HG02852 (cell line): Measurements from ENCODE around the gene FADD.
"Not testable (repeated sequence)": the region's sequence is repeated elsewhere in the genome, so short reads cannot be mapped to it uniquely, and the experiment has no call there.

ENCODE experiments used
- ATAC-seq: cut with Tn5 transposase; IDR thresholded peaks from one replicate; pipeline ENCODE4 v1.9.1; 2021; ENCODE audit warnings: mild to moderate bottlenecking, moderate library complexity; ENCODE audit not compliant: unreplicated experiment

FADD gene

GRCh38 chr11:70180906-70181305 lies 22.2 kb upstream of the FADD start:
- no peak for ATAC-seq

DNA sequence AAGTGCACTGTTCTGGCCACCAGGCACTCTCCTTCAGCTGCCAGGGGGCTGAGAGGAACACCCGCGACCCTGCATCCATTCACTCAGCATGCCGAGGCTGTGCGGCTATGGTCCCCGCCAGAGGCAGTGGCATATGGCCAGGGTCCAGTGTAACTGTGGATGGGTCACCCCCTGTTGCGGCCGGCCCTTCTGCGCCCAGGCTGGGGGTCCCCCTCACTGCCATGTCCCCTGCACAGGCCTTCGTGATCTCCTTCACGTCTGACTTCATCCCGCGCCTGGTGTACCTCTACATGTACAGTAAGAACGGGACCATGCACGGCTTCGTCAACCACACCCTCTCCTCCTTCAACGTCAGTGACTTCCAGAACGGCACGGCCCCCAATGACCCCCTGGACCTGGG lies 20.8 kb upstream of the FADD start:
- ATAC-seq: no peak

GRCh38 chr11:70183032-70183431 lies 20.1 kb upstream of the FADD start:
- no peak for ATAC-seq

GRCh38 chr11:70183483-70184176 lies 19.5 kb upstream of the FADD start:
- no peak for ATAC-seq

DNA sequence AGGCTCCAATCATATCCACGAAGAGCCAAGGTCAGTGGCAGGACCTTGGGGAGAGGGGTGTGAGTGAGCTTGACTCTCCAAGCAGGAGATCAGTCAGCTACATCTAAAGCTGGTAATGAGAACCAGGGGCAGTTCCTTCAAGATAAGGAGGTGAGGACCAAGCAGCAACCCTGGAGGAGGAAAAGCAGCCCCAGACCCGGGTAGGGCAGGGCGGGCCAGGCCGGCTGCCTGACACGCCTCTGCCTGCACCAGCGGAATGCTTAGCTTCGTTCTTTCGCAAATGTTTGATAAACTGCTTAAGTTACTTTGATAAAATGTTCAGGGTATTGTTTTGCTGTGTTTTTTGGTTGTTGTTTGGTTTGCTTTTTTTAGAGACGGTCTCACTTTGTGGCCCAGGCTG lies 18.7 kb upstream of the FADD start:
- ATAC-seq: no peak

DNA sequence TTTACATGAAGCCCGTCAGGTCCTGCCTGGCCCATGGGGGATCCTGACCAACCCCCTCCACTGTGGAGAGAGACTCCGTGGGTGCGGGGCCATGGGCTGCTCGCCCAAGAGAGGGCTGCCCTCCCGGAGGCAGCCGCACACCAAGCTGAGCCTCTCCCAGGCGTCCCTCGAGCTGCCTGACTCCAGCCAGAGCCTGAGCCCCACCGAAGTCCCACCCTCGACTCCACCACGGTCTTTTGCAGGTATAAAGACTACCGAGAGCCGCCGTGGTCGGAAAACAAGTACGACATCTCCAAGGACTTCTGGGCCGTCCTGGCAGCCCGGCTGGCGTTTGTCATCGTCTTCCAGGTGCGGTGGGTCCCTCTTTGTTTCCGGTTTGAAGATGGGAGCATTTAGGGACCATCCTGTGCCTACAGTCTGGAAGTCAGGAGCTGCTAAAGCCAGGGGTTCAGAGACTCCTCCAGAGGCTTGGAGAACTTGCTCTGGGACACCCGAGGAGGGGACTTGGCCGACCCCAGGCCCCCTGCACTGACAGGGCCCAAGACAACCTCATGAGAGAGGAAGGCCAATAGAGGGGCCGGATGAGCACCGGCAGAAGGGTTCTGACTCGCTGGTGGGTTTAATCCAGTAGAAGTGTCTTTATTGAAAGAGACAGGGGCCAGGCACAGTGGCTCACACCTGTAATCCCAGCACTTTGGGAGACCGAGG lies 17.6 kb upstream of the FADD start:
- ATAC-seq: no peak

- ATAC-seq: no peak
These were observed 16.7 kb upstream of the FADD start for GRCh38 chr11:70186420-70186819.

GRCh38 chr11:70186936-70187335 lies 16.2 kb upstream of the FADD start:
- no peak for ATAC-seq

GRCh38 chr11:70187771-70188170 lies 15.3 kb upstream of the FADD start:
- no peak for ATAC-seq

- no peak for ATAC-seq
These were observed 13.5 kb upstream of the FADD start for GRCh38 chr11:70189622-70190021.

- ATAC-seq: no peak
These were observed 11.5 kb upstream of the FADD start for GRCh38 chr11:70191495-70192140.

GRCh38 chr11:70192666-70193410 lies 10.3 kb upstream of the FADD start:
- no peak for ATAC-seq

- no peak for ATAC-seq
These were observed 9.4 kb upstream of the FADD start for GRCh38 chr11:70193411-70194292.

GRCh38 chr11:70194792-70195791 lies 8.0 kb upstream of the FADD start:
- ATAC-seq: no peak

GRCh38 chr11:70200212-70200844 lies 2.8 kb upstream of the FADD start:
- ATAC-seq: no peak

DNA sequence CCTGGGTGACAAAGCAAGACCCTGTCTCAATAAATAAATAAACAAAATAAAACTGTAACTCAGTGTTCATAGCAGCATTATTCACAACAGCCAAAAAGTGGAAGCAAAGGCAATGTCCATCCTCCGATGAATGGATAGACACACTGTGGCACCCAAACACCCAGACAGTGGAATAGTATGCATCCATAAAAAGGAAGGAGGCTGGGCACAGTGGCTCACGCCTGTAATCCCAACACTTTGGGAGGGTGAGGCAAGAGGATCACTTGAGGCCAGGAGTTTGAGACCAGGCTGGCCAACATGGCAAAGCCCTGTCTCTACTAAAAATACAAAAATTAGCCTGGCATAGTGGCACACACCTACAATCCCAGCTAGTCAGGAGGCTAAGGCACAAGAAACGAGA lies 2.0 kb upstream of the FADD start:
- not testable (repeated sequence) for ATAC-seq

- no peak for ATAC-seq
These were observed 924 bp upstream of the FADD start for GRCh38 chr11:70201882-70202861.
